HCT116 (cell line): Measurements from ENCODE around the gene HACE1. TPM values are rescaled to one million over a fixed set of nuclear protein-coding genes. Genes with fewer than 3 reads are reported as not detected.

Experiments used
- ATAC-seq: fragments of 200-7000 bp; cut with Tn5 transposase; 2 replicates; pipeline ENCODE4 v1.9.1; 2020; ENCODE audit warnings: mild to moderate bottlenecking, moderate library complexity
- BruUV-seq: library from RNA; stranded (reverse); fragments of 400-500 nt; replicated peaks from 2 replicates; lab custom pipeline; 2021; lab: Mats Ljungman, UMichigan
- CTCF ChIA-PET: fragments of 300-600 bp; sonication (Branson Sonifier 250); formaldehyde crosslinking; loops from one replicate; lab custom pipeline; 2021; ENCODE audit warnings: antibody characterized with exemption; lab: Charles Lee
- POLR2A ChIA-PET: fragments of 300-600, 350-600 bp; sonication (Branson Sonifier 250); formaldehyde crosslinking; loops from one replicate; lab custom pipeline; 2021; ENCODE audit warnings: antibody characterized with exemption; lab: Charles Lee
- RAD21 ChIA-PET, 2 experiments: fragments of 300-600 bp; sonication (Branson Sonifier 250); formaldehyde crosslinking; loops; one replicate each; lab custom pipeline; 2023; ENCODE audit warnings: low total read pairs in 2 of 2; ENCODE audit not compliant: uncharacterized antibody in 2 of 2, unreplicated experiment in 2 of 2, low non-redundant PET in 1 of 2; lab: Charles Lee
- DNase-seq: peaks from one replicate; pipeline ENCODE4 v3.0.0-alpha.2; 2010; ENCODE audit warnings: low read depth, low spot score
- H2AFZ ChIP-seq: fragments of 200-600 bp; shearing (Covaris generic), sonication (generic); 2 replicates; pipeline ENCODE4 v1.6.1; 2017; ENCODE audit warnings: low read depth, mixed run types, mixed read lengths, antibody characterized with exemption, low read length; ENCODE audit not compliant: poor library complexity, severe bottlenecking
- H3K27ac ChIP-seq: 2 replicates; pipeline ENCODE4 v1.5.1; 2012; ENCODE audit warnings: low read depth, low read length
- H3K27me3 ChIP-seq: fragments of 200-600 bp; sonication (generic); 2 replicates; pipeline ENCODE4 v1.6.1; 2016; ENCODE audit warnings: mixed run types, low read length, mixed read lengths; ENCODE audit not compliant: insufficient read depth
- H3K36me3 ChIP-seq, 2 experiments: fragments of 200-500 bp in 1 of 2; fragments of 200-600 bp in 1 of 2; sonication (Bioruptor generic) in 1 of 2; sonication (generic) in 1 of 2; 2 replicates each; pipeline versions ENCODE4 v1.5.1 to v1.6.1; 2014 to 2016; ENCODE audit warnings: low read length in 2 of 2, inconsistent platforms in 1 of 2, mixed read lengths in 1 of 2, mixed run types in 1 of 2; ENCODE audit not compliant: insufficient read depth in 2 of 2, control insufficient read depth in 1 of 2
- H3K4me1 ChIP-seq, 2 experiments: fragments of 200-600 bp in 1 of 2; sonication (generic) in 1 of 2; 2 replicates each; pipeline versions ENCODE4 v1.5.1 to v1.6.1; 2012 to 2017; ENCODE audit warnings: low read length in 2 of 2, inconsistent platforms in 1 of 2, mild to moderate bottlenecking in 1 of 2, mixed read lengths in 1 of 2, mixed run types in 1 of 2, moderate library complexity in 1 of 2; ENCODE audit not compliant: insufficient read depth in 2 of 2, control insufficient read depth in 1 of 2
- H3K4me2 ChIP-seq: fragments of 200-600 bp; sonication (generic); 2 replicates; pipeline ENCODE4 v1.6.1; 2017; ENCODE audit warnings: mixed run types, low read length, mixed read lengths
- H3K4me3 ChIP-seq, 2 experiments: fragments of 200-600 bp in 1 of 2; sonication (generic) in 1 of 2; replicated peaks in 1 of 2; 2 replicates each; pipeline ENCODE4 v1.5.1; 2011 to 2016; ENCODE audit warnings: low read length in 2 of 2, control low read depth in 1 of 2, low read depth in 1 of 2, mild to moderate bottlenecking in 1 of 2, mixed read lengths in 1 of 2, mixed run types in 1 of 2
- H3K79me2 ChIP-seq: fragments of 200-600 bp; sonication (generic); 2 replicates; pipeline ENCODE4 v1.6.1; 2017; ENCODE audit warnings: mild to moderate bottlenecking, mixed run types, low read length, moderate library complexity, mixed read lengths; ENCODE audit not compliant: insufficient read depth
- H3K9ac ChIP-seq: fragments of 200-600 bp; sonication (generic); 2 replicates; pipeline ENCODE4 v1.6.1; 2016; ENCODE audit warnings: low read length, mixed read lengths
- H3K9me2 ChIP-seq: fragments of 200-600 bp; sonication (generic), shearing (Covaris generic); 2 replicates; pipeline ENCODE4 v1.6.1; 2017; ENCODE audit warnings: mixed run types, mild to moderate bottlenecking, moderate library complexity; ENCODE audit not compliant: insufficient read depth
- H3K9me3 ChIP-seq, 2 experiments: fragments of 200-500 bp in 1 of 2; fragments of 200-600 bp in 1 of 2; sonication (Bioruptor generic) in 1 of 2; sonication (generic) in 1 of 2; 2 replicates each; pipeline ENCODE4 v1.6.1; 2014 to 2017; ENCODE audit warnings: low read length in 2 of 2, mixed read lengths in 2 of 2, inconsistent platforms in 1 of 2, low read depth in 1 of 2, mild to moderate bottlenecking in 1 of 2, mixed run types in 1 of 2, moderate library complexity in 1 of 2; ENCODE audit not compliant: control insufficient read depth in 1 of 2, insufficient read depth in 1 of 2
- H4K20me1 ChIP-seq: fragments of 200-600 bp; sonication (generic), shearing (Covaris generic); 2 replicates; pipeline ENCODE4 v1.6.1; 2017; ENCODE audit warnings: mixed run types, mild to moderate bottlenecking, moderate library complexity; ENCODE audit not compliant: insufficient read depth
- CBX3 ChIP-seq: IDR thresholded peaks from 2 replicates; pipeline ENCODE4 v1.6.1; 2012; ENCODE audit warnings: low read depth
- CEBPB ChIP-seq: IDR thresholded peaks from 2 replicates; pipeline ENCODE4 v1.6.1; 2012; ENCODE audit warnings: low read depth
- EGR1 ChIP-seq: IDR thresholded peaks from 2 replicates; pipeline ENCODE4 v1.6.1; 2012; ENCODE audit warnings: low read depth
- EZH2 ChIP-seq: fragments of 200-600 bp; sonication (generic); IDR thresholded peaks from 2 replicates; pipeline ENCODE4 v1.6.1; 2017; ENCODE audit warnings: antibody characterized with exemption, mixed run types
- EZH2phosphoT487 ChIP-seq: fragments of 200-600 bp; IDR thresholded peaks from 2 replicates; pipeline ENCODE4 v1.6.1; 2018; ENCODE audit warnings: antibody characterized with exemption, borderline replicate concordance
- FOSL1 ChIP-seq: IDR thresholded peaks from 2 replicates; pipeline ENCODE4 v1.6.1; 2012; ENCODE audit warnings: low read depth
- POLR2A ChIP-seq: IDR thresholded peaks from 2 replicates; pipeline ENCODE4 v1.7.0; 2011; ENCODE audit warnings: borderline replicate concordance; ENCODE audit not compliant: insufficient read depth, insufficient read length; ENCODE audit errors: extremely low read depth
- POLR2AphosphoS5 ChIP-seq: IDR thresholded peaks from 2 replicates; pipeline ENCODE4 v1.6.1; 2011; ENCODE audit warnings: mild to moderate bottlenecking, low read depth, low read length, moderate library complexity
- RAD21 ChIP-seq: IDR thresholded peaks from 2 replicates; pipeline ENCODE4 v1.6.1; 2012; ENCODE audit warnings: low read depth, mild to moderate bottlenecking
- SIN3A ChIP-seq: IDR thresholded peaks from 2 replicates; pipeline ENCODE4 v1.6.1; 2012; ENCODE audit warnings: low read depth
- SP1 ChIP-seq: IDR thresholded peaks from 2 replicates; pipeline ENCODE4 v1.6.1; 2012; ENCODE audit warnings: low read depth
- SRF ChIP-seq: IDR thresholded peaks from 2 replicates; pipeline ENCODE4 v1.6.1; 2012; ENCODE audit warnings: low read depth
- TCF7L2 ChIP-seq: IDR thresholded peaks from 2 replicates; pipeline ENCODE4 v1.7.0; 2011; ENCODE audit warnings: borderline replicate concordance, inconsistent platforms; ENCODE audit not compliant: insufficient read depth, insufficient read length; ENCODE audit errors: extremely low read depth
- YY1 ChIP-seq: IDR thresholded peaks from 2 replicates; pipeline ENCODE4 v1.6.1; 2011; ENCODE audit warnings: low read length, low read depth, moderate library complexity, mild to moderate bottlenecking; ENCODE audit not compliant: insufficient replicate concordance; ENCODE audit errors: extremely low read depth
- ZFX ChIP-seq: fragments of 450-650 bp; IDR thresholded peaks from 2 replicates; pipeline ENCODE4 v1.6.1; 2017
- ZNF274 ChIP-seq: fragments of 200-500 bp; sonication (Bioruptor generic); IDR thresholded peaks from 2 replicates; pipeline ENCODE4 v1.6.1; 2014; ENCODE audit warnings: mild to moderate bottlenecking, low read depth, low read length, inconsistent platforms
- intact Hi-C: fragments of 100-400 bp; cut with micrococcal nuclease; formaldehyde crosslinking; loops from 2 replicates; pipeline ENCODE4 v1.10.0; 2022
- total RNA-seq: library from RNA; stranded (reverse); gene quantifications from one replicate; pipeline ENCODE4 v1.2.1, GENCODE V29; 2021; ENCODE audit not compliant: unreplicated experiment
- TF ChIP-seq, protein P1 (sequence below), 3 experiments: fragments of 200-600 bp in 1 of 3; sonication (generic) in 1 of 3; IDR thresholded peaks in 2 of 3; conservative IDR thresholded peaks in 1 of 3; 2 replicates each; pipeline ENCODE4 v1.5.1; 2012 to 2017; ENCODE audit warnings: low read depth in 2 of 3, low read length in 2 of 3, antibody characterized with exemption in 1 of 3, borderline replicate concordance in 1 of 3, control low read depth in 1 of 3, mild to moderate bottlenecking in 1 of 3, mixed read lengths in 1 of 3, mixed run types in 1 of 3, moderate library complexity in 1 of 3; ENCODE audit not compliant: insufficient read depth in 1 of 3
- TF ChIP-seq, protein P2 (sequence below): IDR thresholded peaks from 2 replicates; pipeline ENCODE4 v1.6.1; 2012
- TF ChIP-seq, protein P3 (sequence below): IDR thresholded peaks from 2 replicates; pipeline ENCODE4 v1.6.1; 2011; ENCODE audit warnings: mild to moderate bottlenecking, low read length, moderate library complexity; ENCODE audit not compliant: insufficient replicate concordance; ENCODE audit errors: extremely low read depth

HACE1 gene
- total RNA-seq, 1 experiment from 2014 or later: 10.9 TPM

DNA sequence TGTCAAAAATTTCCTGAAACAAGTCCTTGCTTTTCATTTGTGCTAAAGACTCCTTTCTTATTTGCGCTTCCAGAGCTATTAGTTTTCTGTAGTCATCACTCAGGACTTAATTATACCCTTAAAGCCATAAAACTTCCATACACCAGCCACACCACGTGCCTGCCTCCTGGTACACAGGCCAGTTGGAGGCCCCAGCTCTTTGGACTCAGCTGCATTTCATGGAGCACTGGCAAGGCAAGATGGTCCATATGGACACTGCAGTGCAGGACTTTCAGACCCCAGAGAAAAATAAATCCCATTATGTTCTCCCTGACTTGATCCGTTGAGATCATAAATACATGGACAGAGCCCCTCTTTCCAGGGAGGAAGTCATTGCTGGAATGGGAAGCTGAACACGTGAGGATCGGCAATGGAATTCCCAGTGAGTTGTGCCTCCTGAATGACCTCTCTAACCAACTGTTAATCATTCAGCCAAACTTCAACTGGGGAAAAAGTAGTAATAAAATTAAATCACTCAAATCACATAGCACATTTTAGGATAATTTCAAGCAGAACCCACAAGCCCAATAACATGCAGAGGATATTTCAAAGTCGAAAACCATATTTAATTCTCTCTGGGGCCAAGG lies 173.1 kb downstream of the HACE1 start:
- intact Hi-C loops: no loop called here
- ATAC-seq (no peak), DNase-seq (no peak)
- no peak overlapping the region for H2AFZ ChIP-seq
- H3K4me1 ChIP-seq: peaks cover 0 to 11% of the 10 kb centered on the region in 2 experiments; a peak in 2 of 4 replicates
- no peaks in the 10 kb centered on the region for H3K79me2 ChIP-seq
- RAD21 ChIA-PET: no interaction called here
- H3K36me3 ChIP-seq: no peaks in the 10 kb centered on the region
- no peak overlapping the region for H3K9ac ChIP-seq
- no peak for TF ChIP-seq EZH2phosphoT487
- no peak for TF ChIP-seq SRF
- no peak for TF ChIP-seq EZH2
- TF ChIP-seq ZNF274: no peak
- no peak for TF ChIP-seq SIN3A
- TF ChIP-seq CBX3: no peak
- TF ChIP-seq, protein P1, sequence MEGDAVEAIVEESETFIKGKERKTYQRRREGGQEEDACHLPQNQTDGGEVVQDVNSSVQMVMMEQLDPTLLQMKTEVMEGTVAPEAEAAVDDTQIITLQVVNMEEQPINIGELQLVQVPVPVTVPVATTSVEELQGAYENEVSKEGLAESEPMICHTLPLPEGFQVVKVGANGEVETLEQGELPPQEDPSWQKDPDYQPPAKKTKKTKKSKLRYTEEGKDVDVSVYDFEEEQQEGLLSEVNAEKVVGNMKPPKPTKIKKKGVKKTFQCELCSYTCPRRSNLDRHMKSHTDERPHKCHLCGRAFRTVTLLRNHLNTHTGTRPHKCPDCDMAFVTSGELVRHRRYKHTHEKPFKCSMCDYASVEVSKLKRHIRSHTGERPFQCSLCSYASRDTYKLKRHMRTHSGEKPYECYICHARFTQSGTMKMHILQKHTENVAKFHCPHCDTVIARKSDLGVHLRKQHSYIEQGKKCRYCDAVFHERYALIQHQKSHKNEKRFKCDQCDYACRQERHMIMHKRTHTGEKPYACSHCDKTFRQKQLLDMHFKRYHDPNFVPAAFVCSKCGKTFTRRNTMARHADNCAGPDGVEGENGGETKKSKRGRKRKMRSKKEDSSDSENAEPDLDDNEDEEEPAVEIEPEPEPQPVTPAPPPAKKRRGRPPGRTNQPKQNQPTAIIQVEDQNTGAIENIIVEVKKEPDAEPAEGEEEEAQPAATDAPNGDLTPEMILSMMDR (IDR thresholded peaks at IDR 0.05 in 2 of 3, conservative IDR thresholded peaks at IDR 0.05 in 1 of 3; ENCODE audit: borderline replicate concordance in 1 of 3, insufficient read depth in 1 of 3, low read depth in 2 of 3, low read length in 2 of 3): no peak
- TF ChIP-seq POLR2A: no peak
- no peak for TF ChIP-seq POLR2AphosphoS5
- TF ChIP-seq, protein P2, sequence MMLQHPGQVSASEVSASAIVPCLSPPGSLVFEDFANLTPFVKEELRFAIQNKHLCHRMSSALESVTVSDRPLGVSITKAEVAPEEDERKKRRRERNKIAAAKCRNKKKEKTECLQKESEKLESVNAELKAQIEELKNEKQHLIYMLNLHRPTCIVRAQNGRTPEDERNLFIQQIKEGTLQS: no peak
- TF ChIP-seq CEBPB: no peak
- no peak for TF ChIP-seq YY1
- TF ChIP-seq TCF7L2: no peak
- no peak for TF ChIP-seq EGR1
- no peak for TF ChIP-seq ZFX
- no peak for TF ChIP-seq FOSL1
- TF ChIP-seq SP1: no peak
- TF ChIP-seq, protein P3, sequence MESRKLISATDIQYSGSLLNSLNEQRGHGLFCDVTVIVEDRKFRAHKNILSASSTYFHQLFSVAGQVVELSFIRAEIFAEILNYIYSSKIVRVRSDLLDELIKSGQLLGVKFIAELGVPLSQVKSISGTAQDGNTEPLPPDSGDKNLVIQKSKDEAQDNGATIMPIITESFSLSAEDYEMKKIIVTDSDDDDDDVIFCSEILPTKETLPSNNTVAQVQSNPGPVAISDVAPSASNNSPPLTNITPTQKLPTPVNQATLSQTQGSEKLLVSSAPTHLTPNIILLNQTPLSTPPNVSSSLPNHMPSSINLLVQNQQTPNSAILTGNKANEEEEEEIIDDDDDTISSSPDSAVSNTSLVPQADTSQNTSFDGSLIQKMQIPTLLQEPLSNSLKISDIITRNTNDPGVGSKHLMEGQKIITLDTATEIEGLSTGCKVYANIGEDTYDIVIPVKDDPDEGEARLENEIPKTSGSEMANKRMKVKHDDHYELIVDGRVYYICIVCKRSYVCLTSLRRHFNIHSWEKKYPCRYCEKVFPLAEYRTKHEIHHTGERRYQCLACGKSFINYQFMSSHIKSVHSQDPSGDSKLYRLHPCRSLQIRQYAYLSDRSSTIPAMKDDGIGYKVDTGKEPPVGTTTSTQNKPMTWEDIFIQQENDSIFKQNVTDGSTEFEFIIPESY: no peak
- TF ChIP-seq RAD21: no peak
- BruUV-seq: no TSS peak
- no peak overlapping the region for H3K27ac ChIP-seq
- no peaks in the 10 kb centered on the region for H3K27me3 ChIP-seq
- POLR2A ChIA-PET: no interaction called here
- H3K4me2 ChIP-seq: no peak overlapping the region
- H3K9me2 ChIP-seq: no peaks in the 10 kb centered on the region
- CTCF ChIA-PET: no interaction called here
- H3K9me3 ChIP-seq: no peaks in the 10 kb centered on the region
- no peak overlapping the region for H3K4me3 ChIP-seq
- no peaks in the 10 kb centered on the region for H4K20me1 ChIP-seq
